ENCODE measurements around the gene CD63.

The CD63 gene

GRCh38 chr12:55684761-55685370, 43.9 kb downstream of the CD63 start:
- no peak for DNase-seq

GRCh38 chr12:55683676-55684075, 45.1 kb downstream of the CD63 start:
- DNase-seq: no peak

GRCh38 chr12:55682087-55682796, 46.6 kb downstream of the CD63 start:
- no peak for DNase-seq

- peak; percentile 82 for DNase-seq
Observed at GRCh38 chr12:55681142-55682077, 47.4 kb downstream of the CD63 start.

GRCh38 chr12:55679691-55680090, 49.1 kb downstream of the CD63 start:
- DNase-seq: no peak

- DNase-seq: no peak
Observed at GRCh38 chr12:55676707-55677106, 52.1 kb downstream of the CD63 start.

GRCh38 chr12:55675666-55676065, 53.1 kb downstream of the CD63 start:
- no peak for DNase-seq

Data from NCI-H69 (cell line).